CD4-positive, alpha-beta T cell (primary cell): ENCODE results near the gene GLP1R. TPM values are rescaled to one million over a fixed set of nuclear protein-coding genes. Genes with fewer than 3 reads are reported as not detected.

Experiments
- ATAC-seq: fragments of 200-7000 bp; cut with Tn5 transposase; one replicate; pipeline ENCODE4 v1.10.0; 2022; ENCODE audit warnings: mild to moderate bottlenecking; ENCODE audit not compliant: poor library complexity
- CTCF ChIA-PET: fragments of 350-600 bp; sonication (Branson Sonifier 250); formaldehyde crosslinking; loops from one replicate; lab custom pipeline; 2021; ENCODE audit warnings: antibody characterized with exemption, inconsistent platforms; lab: Charles Lee
- POLR2A ChIA-PET: fragments of 350-600 bp; sonication (Branson Sonifier 250); formaldehyde crosslinking; loops from one replicate; lab custom pipeline; 2021; ENCODE audit warnings: antibody characterized with exemption, inconsistent platforms; lab: Charles Lee
- DNase-seq, 14 experiments: peaks; one replicate each; pipeline ENCODE4 v3.0.0-alpha.2; 2013 to 2020; ENCODE audit warnings: mixed read lengths in 2 of 14
- H3K27ac ChIP-seq, 2 donors: one replicate each; pipeline versions ENCODE4 v1.5.1 to v1.7.0; 2013; ENCODE audit warnings: low read length in 2 of 2, low read depth in 1 of 2, mild to moderate bottlenecking in 1 of 2
- H3K27me3 ChIP-seq, 2 experiments: 1 replicate in 1 of 2; 2 replicates in 1 of 2; pipeline versions ENCODE4 v1.6.1 to v1.7.0; 2013; ENCODE audit warnings: low read length in 2 of 2, control low read depth in 1 of 2, mild to moderate bottlenecking in 1 of 2, moderate library complexity in 1 of 2; ENCODE audit not compliant: insufficient read depth in 2 of 2, control insufficient read depth in 1 of 2
- H3K36me3 ChIP-seq: one replicate; pipeline ENCODE4 v1.6.1; 2013; ENCODE audit warnings: low read length, control low read depth; ENCODE audit not compliant: insufficient read depth
- H3K4me1 ChIP-seq: one replicate; pipeline ENCODE4 v1.6.1; 2013; ENCODE audit warnings: low read length, control low read depth; ENCODE audit not compliant: insufficient read depth
- H3K4me3 ChIP-seq: one replicate; pipeline ENCODE4 v1.5.1; 2013; ENCODE audit warnings: mild to moderate bottlenecking, low read length, moderate library complexity
- H3K9me3 ChIP-seq, 2 experiments: 1 replicate in 1 of 2; 2 replicates in 1 of 2; pipeline versions ENCODE4 v1.6.1 to v1.7.0; 2013; ENCODE audit warnings: low read length in 2 of 2, mild to moderate bottlenecking in 2 of 2, control low read depth in 1 of 2, moderate library complexity in 1 of 2; ENCODE audit not compliant: control insufficient read depth in 1 of 2, insufficient read depth in 1 of 2
- H3K27ac Mint-ChIP-seq: one replicate; pipeline ENCODE4 v1.8.0; 2020; ENCODE audit warnings: mixed read lengths
- H3K27me3 Mint-ChIP-seq: one replicate; pipeline ENCODE4 v1.8.0; 2021; ENCODE audit warnings: mixed read lengths
- H3K36me3 Mint-ChIP-seq: one replicate; pipeline ENCODE4 v1.8.0; 2021; ENCODE audit warnings: low read depth, mixed read lengths
- H3K4me1 Mint-ChIP-seq: one replicate; pipeline ENCODE4 v1.8.0; 2021; ENCODE audit warnings: low read depth, mixed read lengths
- H3K4me3 Mint-ChIP-seq: one replicate; pipeline ENCODE4 v1.8.0; 2020; ENCODE audit warnings: mild to moderate bottlenecking, mixed read lengths
- H3K9me3 Mint-ChIP-seq: one replicate; pipeline ENCODE4 v1.8.0; 2020; ENCODE audit warnings: mixed read lengths
- intact Hi-C, 2 experiments: fragments of 100-400 bp; cut with DNase I in 1 of 2; cut with micrococcal nuclease in 1 of 2; formaldehyde crosslinking; loops; one replicate each; pipeline versions ENCODE4 v1.15.1 to v1.9.0; 2023 to 2025; cut with DNase I, micrococcal nuclease
- total RNA-seq, 174 experiments: library from RNA in 2 of 174; stranded (reverse) in 2 of 174; gene quantifications; one replicate each; pipeline ENCODE4 v1.2.3 and lab custom pipeline; 2021 to 2026
- TF ChIP-seq, protein P1 (sequence below): fragments of 200-600 bp; IDR thresholded peaks from one replicate; pipeline ENCODE4 v1.8.0; 2022; ENCODE audit warnings: antibody characterized with exemption, mild to moderate bottlenecking

Gene GLP1R
- total RNA-seq, 2 experiments from 2014 or later, result not detected

- Histone ChIP-seq H3K4me3 (no peak overlapping the region), H3K36me3 (no peaks in the 10 kb centered on the region), H3K27ac (no peak overlapping the region), H3K4me1 (no peaks in the 10 kb centered on the region), H3K9me3 (no peaks in the 10 kb centered on the region), H3K27me3 (no peaks in the 10 kb centered on the region)
- Mint-ChIP-seq H3K27me3 (peaks cover 3% of the 10 kb centered on the region), H3K4me3 (no peak overlapping the region), H3K4me1 (no peaks in the 10 kb centered on the region), H3K27ac (no peak overlapping the region), H3K36me3 (no peaks in the 10 kb centered on the region), H3K9me3 (no peaks in the 10 kb centered on the region)
- ChIA-PET CTCF (no interaction called here), POLR2A (no interaction called here)
- intact Hi-C loops, result no loop called here
- DNase-seq, result no peak
- TF ChIP-seq, protein P1, sequence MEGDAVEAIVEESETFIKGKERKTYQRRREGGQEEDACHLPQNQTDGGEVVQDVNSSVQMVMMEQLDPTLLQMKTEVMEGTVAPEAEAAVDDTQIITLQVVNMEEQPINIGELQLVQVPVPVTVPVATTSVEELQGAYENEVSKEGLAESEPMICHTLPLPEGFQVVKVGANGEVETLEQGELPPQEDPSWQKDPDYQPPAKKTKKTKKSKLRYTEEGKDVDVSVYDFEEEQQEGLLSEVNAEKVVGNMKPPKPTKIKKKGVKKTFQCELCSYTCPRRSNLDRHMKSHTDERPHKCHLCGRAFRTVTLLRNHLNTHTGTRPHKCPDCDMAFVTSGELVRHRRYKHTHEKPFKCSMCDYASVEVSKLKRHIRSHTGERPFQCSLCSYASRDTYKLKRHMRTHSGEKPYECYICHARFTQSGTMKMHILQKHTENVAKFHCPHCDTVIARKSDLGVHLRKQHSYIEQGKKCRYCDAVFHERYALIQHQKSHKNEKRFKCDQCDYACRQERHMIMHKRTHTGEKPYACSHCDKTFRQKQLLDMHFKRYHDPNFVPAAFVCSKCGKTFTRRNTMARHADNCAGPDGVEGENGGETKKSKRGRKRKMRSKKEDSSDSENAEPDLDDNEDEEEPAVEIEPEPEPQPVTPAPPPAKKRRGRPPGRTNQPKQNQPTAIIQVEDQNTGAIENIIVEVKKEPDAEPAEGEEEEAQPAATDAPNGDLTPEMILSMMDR, result no peak
- ATAC-seq, result no peak
These were observed 75.5 kb downstream of the GLP1R start for GRCh38 chr6:39124114-39124513.

DNA sequence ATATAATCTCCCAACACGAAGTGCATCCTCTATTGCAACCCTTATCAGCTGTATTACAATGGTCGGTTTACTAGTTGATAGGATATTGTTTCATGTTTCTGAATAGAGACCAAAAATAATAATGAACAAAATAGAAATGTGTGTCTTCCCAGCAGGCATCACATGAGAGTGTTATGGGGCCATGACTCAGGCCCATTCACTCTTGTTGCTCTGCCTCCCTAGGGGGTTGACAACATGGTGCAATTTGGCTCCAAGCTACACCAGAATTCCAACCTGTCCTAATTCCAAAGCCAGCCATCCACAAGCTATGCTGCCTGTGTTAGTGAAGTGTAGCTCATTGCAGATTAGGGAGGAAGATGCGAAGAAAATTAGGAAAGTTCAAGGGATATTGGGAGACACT is 79.5 kb downstream of the GLP1R start:
- Histone ChIP-seq H3K9me3 (no peaks in the 10 kb centered on the region), H3K27me3 (peaks cover 0 to 2% of the 10 kb centered on the region in 2 experiments), H3K27ac (no peak overlapping the region), H3K4me3 (no peak overlapping the region), H3K4me1 (no peaks in the 10 kb centered on the region), H3K36me3 (no peaks in the 10 kb centered on the region)
- Mint-ChIP-seq H3K4me1 (no peaks in the 10 kb centered on the region), H3K9me3 (peaks cover 3% of the 10 kb centered on the region), H3K36me3 (no peaks in the 10 kb centered on the region), H3K4me3 (no peak overlapping the region), H3K27ac (no peak overlapping the region), H3K27me3 (peaks cover 3% of the 10 kb centered on the region)
- ChIA-PET POLR2A (no interaction called here), CTCF (no interaction called here)
- ATAC-seq, result no peak
- no peak for DNase-seq
- TF ChIP-seq, protein P1, result no peak
- intact Hi-C loops, result no loop called here

- H3K27ac ChIP-seq, result no peak overlapping the region
- no peak for ATAC-seq
- H3K36me3 ChIP-seq, result no peaks in the 10 kb centered on the region
- ChIA-PET POLR2A (interaction anchor here (1.0 kb wide), 1 partner anchor 14 kb away, joined by 3 read pairs; the partner anchor contains the start of gene SAYSD1), CTCF (no interaction called here)
- H3K27me3 Mint-ChIP-seq, result peaks cover 3% of the 10 kb centered on the region
- intact Hi-C loops, result no loop called here
- TF ChIP-seq, protein P1, result no peak
- H3K4me3 Mint-ChIP-seq, result no peak overlapping the region
- no peaks in the 10 kb centered on the region for H3K4me1 Mint-ChIP-seq
- H3K27me3 ChIP-seq, result peaks cover 0 to 2% of the 10 kb centered on the region in 2 experiments
- no peaks in the 10 kb centered on the region for H3K36me3 Mint-ChIP-seq
- H3K9me3 ChIP-seq, result no peaks in the 10 kb centered on the region
- H3K4me1 ChIP-seq, result no peaks in the 10 kb centered on the region
- H3K4me3 ChIP-seq, result no peak overlapping the region
- DNase-seq, result no peak
- H3K9me3 Mint-ChIP-seq, result peaks cover 3% of the 10 kb centered on the region
- no peak overlapping the region for H3K27ac Mint-ChIP-seq
These were observed 80.3 kb downstream of the GLP1R start for GRCh38 chr6:39128832-39129231.
